ENCODE results near the gene ZDHHC4. TPM values are rescaled to one million over a fixed set of nuclear protein-coding genes. Genes with fewer than 3 reads are reported as not detected.

The ZDHHC4 gene
- total and polyA plus RNA-seq, 2 of the 13 experiments (the other 11 are each of a cell fraction or from before 2014, with no cell fraction given), result 83.2 to 188 TPM

GRCh38 chr7:6607651-6608051, 30.4 kb downstream of the ZDHHC4 start:
- H3K9ac ChIP-seq (ENCODE audit: insufficient read depth, low read depth, low read length), result no peak overlapping the region
- 97% methylated on average over 28 of the region's 38 CpGs for WGBS (ENCODE audit: low lambda C conversion rate)
- no peaks in the 10 kb centered on the region for H3K9me3 ChIP-seq (ENCODE audit: low read length)
- CTCF ChIA-PET (ENCODE audit: low intra/inter-chr PET ratio, low total read pairs), result no interaction called here
- ATAC-seq, result no peak; the same call in 2 of the 3 replicates
- H3K27me3 ChIP-seq (ENCODE audit: control insufficient read depth in 1 of 2, insufficient read depth in 2 of 2, low read length in 2 of 2), result no peaks in the 10 kb centered on the region
- intact Hi-C loops (cut with micrococcal nuclease; ENCODE audit: unreplicated experiment), result loop anchor here (1.0 kb wide), 1 partner anchor 30 kb away; the partner anchor contains the start of gene ZNF316
- no peaks in the 10 kb centered on the region; the same call in 1 of the 2 replicates for H4K20me1 ChIP-seq (ENCODE audit: insufficient read depth, low read length)
- no peak for FAIRE-seq
- TF ChIP-seq RBFOX2 (IDR thresholded peaks at IDR 0.05; ENCODE audit: low read depth, low read length), result peak; percentile 37; the same call in 1 of the 2 replicates
- TF ChIP-seq ZNF547 (CRISPR knock-in tag; IDR thresholded peaks at IDR 0.05), result no peak
- TF ChIP-seq, protein P1, sequence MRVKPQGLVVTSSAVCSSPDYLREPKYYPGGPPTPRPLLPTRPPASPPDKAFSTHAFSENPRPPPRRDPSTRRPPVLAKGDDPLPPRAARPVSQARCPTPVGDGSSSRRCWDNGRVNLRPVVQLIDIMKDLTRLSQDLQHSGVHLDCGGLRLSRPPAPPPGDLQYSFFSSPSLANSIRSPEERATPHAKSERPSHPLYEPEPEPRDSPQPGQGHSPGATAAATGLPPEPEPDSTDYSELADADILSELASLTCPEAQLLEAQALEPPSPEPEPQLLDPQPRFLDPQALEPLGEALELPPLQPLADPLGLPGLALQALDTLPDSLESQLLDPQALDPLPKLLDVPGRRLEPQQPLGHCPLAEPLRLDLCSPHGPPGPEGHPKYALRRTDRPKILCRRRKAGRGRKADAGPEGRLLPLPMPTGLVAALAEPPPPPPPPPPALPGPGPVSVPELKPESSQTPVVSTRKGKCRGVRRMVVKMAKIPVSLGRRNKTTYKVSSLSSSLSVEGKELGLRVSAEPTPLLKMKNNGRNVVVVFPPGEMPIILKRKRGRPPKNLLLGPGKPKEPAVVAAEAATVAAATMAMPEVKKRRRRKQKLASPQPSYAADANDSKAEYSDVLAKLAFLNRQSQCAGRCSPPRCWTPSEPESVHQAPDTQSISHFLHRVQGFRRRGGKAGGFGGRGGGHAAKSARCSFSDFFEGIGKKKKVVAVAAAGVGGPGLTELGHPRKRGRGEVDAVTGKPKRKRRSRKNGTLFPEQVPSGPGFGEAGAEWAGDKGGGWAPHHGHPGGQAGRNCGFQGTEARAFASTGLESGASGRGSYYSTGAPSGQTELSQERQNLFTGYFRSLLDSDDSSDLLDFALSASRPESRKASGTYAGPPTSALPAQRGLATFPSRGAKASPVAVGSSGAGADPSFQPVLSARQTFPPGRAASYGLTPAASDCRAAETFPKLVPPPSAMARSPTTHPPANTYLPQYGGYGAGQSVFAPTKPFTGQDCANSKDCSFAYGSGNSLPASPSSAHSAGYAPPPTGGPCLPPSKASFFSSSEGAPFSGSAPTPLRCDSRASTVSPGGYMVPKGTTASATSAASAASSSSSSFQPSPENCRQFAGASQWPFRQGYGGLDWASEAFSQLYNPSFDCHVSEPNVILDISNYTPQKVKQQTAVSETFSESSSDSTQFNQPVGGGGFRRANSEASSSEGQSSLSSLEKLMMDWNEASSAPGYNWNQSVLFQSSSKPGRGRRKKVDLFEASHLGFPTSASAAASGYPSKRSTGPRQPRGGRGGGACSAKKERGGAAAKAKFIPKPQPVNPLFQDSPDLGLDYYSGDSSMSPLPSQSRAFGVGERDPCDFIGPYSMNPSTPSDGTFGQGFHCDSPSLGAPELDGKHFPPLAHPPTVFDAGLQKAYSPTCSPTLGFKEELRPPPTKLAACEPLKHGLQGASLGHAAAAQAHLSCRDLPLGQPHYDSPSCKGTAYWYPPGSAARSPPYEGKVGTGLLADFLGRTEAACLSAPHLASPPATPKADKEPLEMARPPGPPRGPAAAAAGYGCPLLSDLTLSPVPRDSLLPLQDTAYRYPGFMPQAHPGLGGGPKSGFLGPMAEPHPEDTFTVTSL (CRISPR knock-in tag; IDR thresholded peaks at IDR 0.05; ENCODE audit: borderline replicate concordance), result no peak
- TF ChIP-seq HMG20A (CRISPR knock-in tag; IDR thresholded peaks at IDR 0.05; ENCODE audit: borderline replicate concordance), result no peak
- H3K4me2 ChIP-seq (ENCODE audit: low read depth, low read length), result no peak overlapping the region
- H2AFZ ChIP-seq (ENCODE audit: low read length), result no peak overlapping the region
- no peaks in the 10 kb centered on the region for H3K79me2 ChIP-seq (ENCODE audit: insufficient read depth, low read length)
- BruUV-seq (replicated peaks), result no TSS peak
- POLR2A ChIA-PET, result no interaction called here
- in situ Hi-C loops (cut with HindIII; ENCODE audit: extremely low pct_ligation_motif_present, low pct_unique_long_range_greater_than_20kb), result no loop called here
- H3K36me3 ChIP-seq (replicated peaks in 1 of 2; ENCODE audit: control insufficient read depth in 1 of 2, insufficient read depth in 2 of 2, low read length in 2 of 2), result peaks cover 0 to 16% of the 10 kb centered on the region in 2 experiments; a peak in 3 of 5 replicates
- H3K27ac ChIP-seq (ENCODE audit: extremely low read length, insufficient read depth, low read length), result no peak overlapping the region
- no peaks in the 10 kb centered on the region for H3K4me1 ChIP-seq (ENCODE audit: insufficient read depth, low read length)
- no peak for DNase-seq (ENCODE audit: low spot score)
- H3K4me3 ChIP-seq (replicated peaks in 1 of 3; ENCODE audit: insufficient read depth in 1 of 3, low read depth in 2 of 3, low read length in 3 of 3), result no peak overlapping the region
